NCI-H1694 treated with DMSO at 0.1 percent for 48 hours (cell line): Measurements from ENCODE around the gene G6PC1.
"Not testable (repeated sequence)": the region's sequence is repeated elsewhere in the genome, so short reads cannot be mapped to it uniquely, and the experiment has no call there.

Experiments used
- DNase-seq: peaks from one replicate; lab custom pipeline; 2025; lab: John Stamatoyannopoulos, UW

The G6PC1 gene

GRCh38 chr17:42873932-42874695 lies 26.5 kb upstream of the G6PC1 start:
- not testable (repeated sequence) for DNase-seq

- DNase-seq = no peak
These were observed 23.6 kb upstream of the G6PC1 start for GRCh38 chr17:42877037-42877436.

- DNase-seq = no peak
These were observed 22.3 kb upstream of the G6PC1 start for GRCh38 chr17:42878123-42878880.

GRCh38 chr17:42878924-42879595 lies 21.5 kb upstream of the G6PC1 start:
- no peak for DNase-seq

GRCh38 chr17:42879596-42879985 lies 21.0 kb upstream of the G6PC1 start:
- DNase-seq = no peak

GRCh38 chr17:42880776-42881310 lies 19.8 kb upstream of the G6PC1 start:
- no peak for DNase-seq

- DNase-seq = not testable (repeated sequence)
These were observed 18.9 kb upstream of the G6PC1 start for GRCh38 chr17:42881706-42882105.

- DNase-seq = no peak
These were observed 18.4 kb upstream of the G6PC1 start for GRCh38 chr17:42882166-42882565.

- no peak for DNase-seq
These were observed 16.6 kb upstream of the G6PC1 start for GRCh38 chr17:42883802-42884558.

GRCh38 chr17:42885806-42886205 lies 14.8 kb upstream of the G6PC1 start:
- DNase-seq = not testable (repeated sequence)

GRCh38 chr17:42886283-42887176 lies 14.1 kb upstream of the G6PC1 start:
- no peak for DNase-seq

GRCh38 chr17:42889809-42890208 lies 10.8 kb upstream of the G6PC1 start:
- DNase-seq = no peak

- no peak for DNase-seq
These were observed 9.0 kb upstream of the G6PC1 start for GRCh38 chr17:42891539-42892152.

GRCh38 chr17:42893359-42893758 lies 7.2 kb upstream of the G6PC1 start:
- DNase-seq = no peak

- DNase-seq = no peak
These were observed 6.1 kb upstream of the G6PC1 start for GRCh38 chr17:42894283-42895184.

- no peak for DNase-seq
These were observed 5.4 kb upstream of the G6PC1 start for GRCh38 chr17:42895185-42895555.

- no peak for DNase-seq
These were observed 2.3 kb upstream of the G6PC1 start for GRCh38 chr17:42898147-42898811.

GRCh38 chr17:42899981-42900380 lies 618 bp upstream of the G6PC1 start:
- not testable (repeated sequence) for DNase-seq
